Heart left ventricle (tissue), 16 donors: ENCODE results near the gene CYTH4. TPM values are rescaled to one million over a fixed set of nuclear protein-coding genes. Genes with fewer than 3 reads are reported as not detected.

Experiments used
- ATAC-seq, 4 donors: fragments of 200-7000 bp; cut with Tn5 transposase; one replicate each; pipeline ENCODE4 v1.9.1; 2020 to 2022; ENCODE audit warnings: moderate library complexity in 4 of 4, mild to moderate bottlenecking in 3 of 4, moderate number of reproducible peaks in 1 of 4
- DNase-seq, 5 donors: peaks; one replicate each; pipeline ENCODE4 v3.0.0-alpha.2; 2020
- H3K27ac ChIP-seq, 12 donors: fragments of 200-600 bp; sonication (generic) in 4 of 12; one replicate each; pipeline versions ENCODE4 v1.5.0 to v1.8.0; 2016 to 2022; ENCODE audit warnings: mild to moderate bottlenecking in 2 of 12
- H3K27me3 ChIP-seq, 9 donors: fragments of 200-600 bp; sonication (generic) in 2 of 9; one replicate each; pipeline versions ENCODE4 v1.5.1 to v1.8.0; 2016 to 2022; ENCODE audit warnings: mild to moderate bottlenecking in 3 of 9
- H3K36me3 ChIP-seq, 9 donors: fragments of 200-600 bp; sonication (generic) in 2 of 9; one replicate each; pipeline versions ENCODE4 v1.5.0 to v1.8.0; 2018 to 2022; ENCODE audit warnings: mild to moderate bottlenecking in 2 of 9
- H3K4me1 ChIP-seq, 12 donors: fragments of 200-600 bp; sonication (generic) in 4 of 12; one replicate each; pipeline versions ENCODE4 v1.5.0 to v1.8.0; 2016 to 2022; ENCODE audit warnings: mild to moderate bottlenecking in 3 of 12
- H3K4me3 ChIP-seq, 12 donors: fragments of 200-600 bp; sonication (generic) in 4 of 12; one replicate each; pipeline versions ENCODE4 v1.5.0 to v1.8.0; 2017 to 2022; ENCODE audit warnings: mild to moderate bottlenecking in 9 of 12, moderate library complexity in 4 of 12
- H3K9me3 ChIP-seq, 12 donors: fragments of 200-600 bp; sonication (generic) in 4 of 12; one replicate each; pipeline versions ENCODE4 v1.5.0 to v1.8.0; 2016 to 2022; ENCODE audit warnings: mild to moderate bottlenecking in 1 of 12
- POLR2A ChIP-seq, 2 donors: fragments of 450-650 bp; IDR thresholded peaks; one replicate each; pipeline ENCODE4 v1.6.1; 2017; ENCODE audit warnings: antibody characterized with exemption in 2 of 2, mild to moderate bottlenecking in 2 of 2, moderate library complexity in 2 of 2
- WGBS, 4 donors: extraction: QIAGEN DNeasy Blood & Tissue Kit in 2 of 4; methylation state at CpG; one replicate each; pipeline versions ENCODE4 v1.1.5 to v1.1.7; 2013 to 2018; 5-methylcytosine and 5-hydroxymethylcytosine counted together
- intact Hi-C, 10 donors: fragments of 100-400 bp; cut with DNase I; formaldehyde crosslinking; loops; one replicate each; pipeline versions ENCODE4 v1.11.1 to v1.14.2; 2022
- polyA plus RNA-seq, 2 donors: library from polyadenylated mRNA; stranded (reverse); fragments of 200-250 nt; gene quantifications; one replicate each; pipeline ENCODE4 v1.2.3, GENCODE V29; 2013
- total RNA-seq, 9 donors: library from RNA; depleted of rRNA in 2 of 9; stranded (reverse); fragments of >200 nt in 2 of 9; fragmentation: NEBNext Ultra II Directional in 3 of 9; extraction: Animal tissue kit (Norgen Biotek cat#: 25700) in 3 of 9; gene quantifications; one replicate each; pipeline versions ENCODE4 v1.1.0 to v1.2.4, GENCODE V29; 2016 to 2023
- TF ChIP-seq, protein P1 (sequence below), 12 donors: fragments of 200-600 bp; sonication (generic) in 4 of 12; IDR thresholded peaks; one replicate each; pipeline versions ENCODE4 v1.5.0 to v1.8.0; 2018 to 2022; ENCODE audit warnings: antibody characterized with exemption in 12 of 12, mild to moderate bottlenecking in 5 of 12
- donor health status: ischemic (EF 13 %, LVEDD 7.1; RV severe dilation, severe dysfunction).
- donor health status: healthy with polysubstance abuse.
- donor health status: DM: no; HTN: yes; CAD: no.
- donor health status: DM: no; HTN: no; CAD: no.
- donor health status: ischemic (EF 25% LVEDD 6.9; RV normal size, moderate dysfunction).
- donor health status: ischemic (EF 25% LVEDD 5.7; RV mildly dilated, moderate dysfunction).
- donor health status: healthy.
- donor health status: DM: yes; HTN: yes; CAD: no.
- donor health status: ischemic (EF 35%, LVEDD 5.7; RV mildly dilated, moderate dysfunction).
- donor health status: nonischemic (EF 11% LVEDD 7.7; RV severe dilation, severe dysfunction).
- donor health status: DM: yes; HTN: yes; CAD: no.
- donor health status: PGD.
- donor health status: ischemic (EF 29% LVEDD 5.4; RV normal size, mild dysfunction).
- donor health status: nonischemic (EF 23%, LVEDD 6.1; RV moderate dilation, normal function).

CYTH4 gene
- total and polyA plus RNA-seq, 11 donors, result 2.4 to 57.8 (median 4.3) TPM

DNA sequence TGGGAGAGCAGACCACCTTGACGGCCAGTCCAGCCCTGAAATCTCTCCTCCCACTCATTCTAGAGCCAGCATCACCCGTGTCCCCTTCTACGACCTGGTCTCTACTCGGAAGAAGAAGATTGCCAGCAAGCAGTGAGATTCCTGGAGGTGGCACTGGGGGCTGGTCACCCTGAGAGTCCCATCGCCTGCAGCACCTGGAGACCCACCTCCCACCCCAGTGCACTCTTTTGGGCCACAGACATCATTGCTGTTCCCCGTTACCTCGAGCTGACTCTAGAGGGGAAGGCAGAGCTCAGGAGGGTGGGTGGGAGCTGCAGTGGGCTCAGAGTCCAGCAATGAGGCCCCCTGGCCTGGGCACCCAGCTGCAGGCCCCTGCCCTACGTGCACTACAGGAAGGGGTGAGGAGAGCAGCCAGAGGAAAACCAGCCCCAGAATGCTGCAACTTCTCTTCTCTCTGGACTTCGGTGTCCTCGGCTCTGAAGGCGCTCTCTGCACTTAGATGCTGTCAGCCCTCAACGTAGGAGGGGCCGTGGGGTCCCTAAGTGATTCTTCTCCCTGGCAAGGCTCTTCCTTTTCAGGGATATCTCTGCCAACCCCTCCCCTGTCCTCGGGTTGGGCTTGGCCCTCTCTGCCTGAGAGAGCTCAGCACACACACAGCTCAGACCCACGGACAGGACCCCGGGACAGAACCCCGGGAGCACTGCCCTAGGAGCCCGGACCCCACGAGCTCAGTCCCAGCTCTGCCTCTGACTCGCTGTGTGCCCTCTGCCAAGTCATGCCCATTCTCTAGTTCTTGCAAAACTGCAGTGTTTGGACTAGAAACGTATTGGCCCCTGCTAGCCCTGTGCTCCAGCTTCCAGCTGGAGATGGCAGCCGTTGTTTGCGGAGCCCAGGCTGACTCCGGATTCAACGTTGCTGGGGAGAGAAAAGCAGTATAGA is 31.3 kb downstream of the CYTH4 start:
- Histone ChIP-seq H3K4me1 (peaks cover 0 to 67% (median 7%) of the 10 kb centered on the region in 12 donors), H3K4me3 (no peak overlapping the region), H3K27ac (no peak overlapping the region), H3K27me3 (peaks cover 0 to 10% (median 0%) of the 10 kb centered on the region in 9 donors), H3K9me3 (no peaks in the 10 kb centered on the region), H3K36me3 (peaks cover 0 to 34% (median 0%) of the 10 kb centered on the region in 9 donors)
- WGBS, 4 donors, result 58 to 69% (median 62%) methylated on average over 23 to 25 of the region's 25 CpGs
- intact Hi-C loops, result loop anchor here in 6 of 10 donors (2.0 to 10.0 kb wide), 4 partner anchors 111 to 281 kb away; partner anchors contain the start of gene ELFN2 (in 3 of the 6)
- ATAC-seq (no peak), DNase-seq (peak in 1 of 5 donors; percentile 51)
- TF ChIP-seq POLR2A (IDR thresholded peaks at IDR 0.05), result no peak
- TF ChIP-seq, protein P1, sequence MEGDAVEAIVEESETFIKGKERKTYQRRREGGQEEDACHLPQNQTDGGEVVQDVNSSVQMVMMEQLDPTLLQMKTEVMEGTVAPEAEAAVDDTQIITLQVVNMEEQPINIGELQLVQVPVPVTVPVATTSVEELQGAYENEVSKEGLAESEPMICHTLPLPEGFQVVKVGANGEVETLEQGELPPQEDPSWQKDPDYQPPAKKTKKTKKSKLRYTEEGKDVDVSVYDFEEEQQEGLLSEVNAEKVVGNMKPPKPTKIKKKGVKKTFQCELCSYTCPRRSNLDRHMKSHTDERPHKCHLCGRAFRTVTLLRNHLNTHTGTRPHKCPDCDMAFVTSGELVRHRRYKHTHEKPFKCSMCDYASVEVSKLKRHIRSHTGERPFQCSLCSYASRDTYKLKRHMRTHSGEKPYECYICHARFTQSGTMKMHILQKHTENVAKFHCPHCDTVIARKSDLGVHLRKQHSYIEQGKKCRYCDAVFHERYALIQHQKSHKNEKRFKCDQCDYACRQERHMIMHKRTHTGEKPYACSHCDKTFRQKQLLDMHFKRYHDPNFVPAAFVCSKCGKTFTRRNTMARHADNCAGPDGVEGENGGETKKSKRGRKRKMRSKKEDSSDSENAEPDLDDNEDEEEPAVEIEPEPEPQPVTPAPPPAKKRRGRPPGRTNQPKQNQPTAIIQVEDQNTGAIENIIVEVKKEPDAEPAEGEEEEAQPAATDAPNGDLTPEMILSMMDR (IDR thresholded peaks at IDR 0.05), result no peak

DNA sequence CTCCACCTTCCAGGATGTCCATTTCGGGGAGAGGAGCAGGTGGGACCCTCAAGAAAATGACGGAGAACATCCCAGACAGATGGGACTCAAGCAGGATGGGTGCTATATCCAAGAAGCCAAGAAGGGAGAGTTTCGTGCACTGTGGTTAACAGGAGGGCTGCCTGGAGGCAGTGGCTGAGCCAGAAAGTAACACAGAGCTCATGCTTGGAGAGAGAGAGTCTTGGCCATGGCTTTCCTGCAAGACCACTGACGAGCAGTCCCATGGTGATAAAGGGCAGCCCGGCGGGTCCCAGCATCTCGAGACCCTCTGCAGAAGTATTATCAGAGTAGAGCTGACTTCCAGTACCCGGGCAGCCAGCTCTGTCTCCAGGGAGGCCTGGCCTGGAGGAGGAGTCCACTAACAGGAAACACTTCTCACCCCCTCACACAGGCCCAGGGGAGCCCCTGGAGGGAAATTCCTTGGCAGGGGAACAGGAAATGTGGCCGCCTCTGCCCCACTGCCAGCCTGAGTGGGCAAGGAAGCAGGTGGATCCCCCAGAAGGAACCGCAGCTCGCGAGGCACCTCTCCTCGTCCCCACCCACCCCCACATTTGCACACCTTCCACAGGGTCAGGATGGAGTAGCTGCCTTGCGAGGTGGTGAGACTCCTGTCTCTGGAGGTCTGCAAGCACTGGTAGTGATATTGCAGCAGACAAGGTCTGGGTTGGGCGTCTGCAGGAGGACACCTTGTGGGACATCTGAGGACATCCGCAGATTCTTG is 32.2 kb downstream of the CYTH4 start:
- H3K36me3 ChIP-seq, result peaks cover 0 to 34% (median 0%) of the 10 kb centered on the region in 9 donors
- no peak overlapping the region for H3K4me3 ChIP-seq
- H3K27ac ChIP-seq, result peak overlapping the region in 1 of 12 donors; percentile 32
- peaks cover 0 to 10% (median 3%) of the 10 kb centered on the region in 9 donors for H3K27me3 ChIP-seq
- intact Hi-C loops, result loop anchor here in 7 of 10 donors (2.0 to 10.0 kb wide), 8 partner anchors 110 to 280 kb away; partner anchors contain the start of gene ELFN2 (in 4 of the 7)
- no peak for ATAC-seq
- DNase-seq, result peak in 1 of 5 donors; percentile 59
- TF ChIP-seq, protein P1 (IDR thresholded peaks at IDR 0.05), result no peak
- no peak for TF ChIP-seq POLR2A (IDR thresholded peaks at IDR 0.05)
- no peaks in the 10 kb centered on the region for H3K9me3 ChIP-seq
- 41 to 59% (median 53%) methylated on average over 13 to 16 of the region's 16 CpGs for WGBS, 4 donors
- H3K4me1 ChIP-seq, result peaks cover 0 to 59% (median 5%) of the 10 kb centered on the region in 12 donors

DNA sequence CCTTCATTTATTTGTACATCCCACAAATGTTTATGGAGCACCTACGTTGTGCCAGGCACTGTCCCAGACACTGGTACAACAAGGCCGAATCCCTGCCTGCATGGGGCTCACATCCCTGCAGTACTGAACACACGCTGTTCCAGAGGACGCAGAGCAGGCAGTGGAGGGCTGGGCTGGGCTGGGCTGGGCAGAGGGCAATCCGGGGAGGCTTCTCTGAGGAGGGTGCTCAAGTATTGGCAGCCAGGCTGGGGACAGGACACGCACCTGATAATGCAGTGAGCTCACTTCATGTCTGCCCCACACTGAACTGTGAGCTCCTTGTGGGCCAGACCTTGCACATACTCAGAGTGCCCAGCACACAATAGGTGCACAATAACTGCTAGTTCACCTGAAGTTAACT is 34.1 kb downstream of the CYTH4 start:
- TF ChIP-seq, protein P1 (IDR thresholded peaks at IDR 0.05), result no peak
- TF ChIP-seq POLR2A (IDR thresholded peaks at IDR 0.05), result no peak
- ATAC-seq (peak in 1 of 4 donors; percentile 2), DNase-seq (peak in 1 of 5 donors; percentile 43)
- H3K27ac ChIP-seq, result no peak overlapping the region
- peaks cover 0 to 39% (median 1%) of the 10 kb centered on the region in 12 donors for H3K4me1 ChIP-seq
- intact Hi-C loops, result loop anchor here (2.0 to 10.0 kb wide), 10 partner anchors 108 to 278 kb away; partner anchors contain the start of gene ELFN2 (in 4 of the 10)
- H3K27me3 ChIP-seq, result peaks cover 0 to 23% (median 5%) of the 10 kb centered on the region in 9 donors
- WGBS, 4 donors, result 67 to 75% (median 73%) methylated on average over 2 to 6 of the region's 6 CpGs
- no peaks in the 10 kb centered on the region for H3K9me3 ChIP-seq
- H3K4me3 ChIP-seq, result no peak overlapping the region
- peaks cover 0 to 30% (median 0%) of the 10 kb centered on the region in 9 donors for H3K36me3 ChIP-seq
